ENCODE measurements around the gene HDHD3. TPM values are rescaled to one million over a fixed set of nuclear protein-coding genes. Genes with fewer than 3 reads are reported as not detected.

Gene HDHD3
- total RNA-seq, 2 experiments from 2014 or later, result 16.0 to 18.1 TPM

GRCh38 chr9:113390192-113390960 lies 13.6 kb upstream of the HDHD3 start:
- H3K79me2 ChIP-seq (ENCODE audit: insufficient read depth, low read depth, low read length), result no peaks in the 10 kb centered on the region
- no peaks in the 10 kb centered on the region for H3K9me3 ChIP-seq (ENCODE audit: low read length)
- H3K27ac ChIP-seq (ENCODE audit: low read depth, low read length, poor library complexity, severe bottlenecking), result no peak overlapping the region
- ChIA-PET POLR2A (no interaction called here), CTCF (ENCODE audit: unreplicated experiment) (no interaction called here)
- no peak overlapping the region for H3K4me2 ChIP-seq (ENCODE audit: low read length)
- H3K4me3 ChIP-seq (ENCODE audit: low read depth, low read length, poor library complexity, severe bottlenecking), result no peak overlapping the region
- H3K36me3 ChIP-seq (ENCODE audit: insufficient read depth, low read length), result peaks cover 22% of the 10 kb centered on the region
- no peaks in the 10 kb centered on the region for H3K9me2 ChIP-seq (ENCODE audit: insufficient read depth, low read length)
- no peak for TF ChIP-seq EZH2phosphoT487 (IDR thresholded peaks at IDR 0.05; ENCODE audit: borderline replicate concordance, low read depth, low read length)
- TF ChIP-seq, protein P1, sequence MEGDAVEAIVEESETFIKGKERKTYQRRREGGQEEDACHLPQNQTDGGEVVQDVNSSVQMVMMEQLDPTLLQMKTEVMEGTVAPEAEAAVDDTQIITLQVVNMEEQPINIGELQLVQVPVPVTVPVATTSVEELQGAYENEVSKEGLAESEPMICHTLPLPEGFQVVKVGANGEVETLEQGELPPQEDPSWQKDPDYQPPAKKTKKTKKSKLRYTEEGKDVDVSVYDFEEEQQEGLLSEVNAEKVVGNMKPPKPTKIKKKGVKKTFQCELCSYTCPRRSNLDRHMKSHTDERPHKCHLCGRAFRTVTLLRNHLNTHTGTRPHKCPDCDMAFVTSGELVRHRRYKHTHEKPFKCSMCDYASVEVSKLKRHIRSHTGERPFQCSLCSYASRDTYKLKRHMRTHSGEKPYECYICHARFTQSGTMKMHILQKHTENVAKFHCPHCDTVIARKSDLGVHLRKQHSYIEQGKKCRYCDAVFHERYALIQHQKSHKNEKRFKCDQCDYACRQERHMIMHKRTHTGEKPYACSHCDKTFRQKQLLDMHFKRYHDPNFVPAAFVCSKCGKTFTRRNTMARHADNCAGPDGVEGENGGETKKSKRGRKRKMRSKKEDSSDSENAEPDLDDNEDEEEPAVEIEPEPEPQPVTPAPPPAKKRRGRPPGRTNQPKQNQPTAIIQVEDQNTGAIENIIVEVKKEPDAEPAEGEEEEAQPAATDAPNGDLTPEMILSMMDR (conservative IDR thresholded peaks at IDR 0.05; ENCODE audit: low read length), result no peak
- H2AFZ ChIP-seq (ENCODE audit: low read length), result no peak overlapping the region
- H3K4me1 ChIP-seq (ENCODE audit: insufficient read depth, low read length, poor library complexity, severe bottlenecking), result no peaks in the 10 kb centered on the region
- no TSS peak for BruUV-seq (replicated peaks)
- no peaks in the 10 kb centered on the region for H4K20me1 ChIP-seq (ENCODE audit: insufficient read depth, low read length)
- intact Hi-C loops (cut with micrococcal nuclease; ENCODE audit: unreplicated experiment), result no loop called here
- no peak for DNase-seq (ENCODE audit: low spot score)

DNA sequence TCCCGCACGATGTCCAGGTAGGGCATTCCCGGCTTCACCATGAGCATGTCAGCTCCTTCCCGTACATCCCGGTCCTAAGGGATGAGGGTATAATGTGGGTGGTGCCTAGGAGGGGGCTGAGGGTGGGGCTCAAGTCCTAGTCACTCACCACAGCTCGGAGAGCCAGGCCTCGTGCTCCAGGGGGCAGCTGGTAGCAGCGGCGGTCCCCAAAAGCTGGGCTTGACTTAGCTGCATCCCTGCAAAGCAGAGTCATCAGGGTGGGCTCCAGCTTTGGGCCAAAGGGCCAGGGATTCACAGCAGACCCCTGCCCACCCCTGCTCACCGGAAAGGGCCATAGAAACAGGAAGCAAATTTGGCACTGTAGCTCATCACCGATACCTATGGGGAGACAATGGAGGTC lies 12.7 kb upstream of the HDHD3 start:
- no peaks in the 10 kb centered on the region for H3K79me2 ChIP-seq (ENCODE audit: insufficient read depth, low read depth, low read length)
- H3K4me2 ChIP-seq (ENCODE audit: low read length), result no peak overlapping the region
- POLR2A ChIA-PET, result no interaction called here
- H2AFZ ChIP-seq (ENCODE audit: low read length), result no peak overlapping the region
- no peaks in the 10 kb centered on the region for H3K9me3 ChIP-seq (ENCODE audit: low read length)
- no peak overlapping the region for H3K4me3 ChIP-seq (ENCODE audit: low read depth, low read length, poor library complexity, severe bottlenecking)
- no peaks in the 10 kb centered on the region for H3K9me2 ChIP-seq (ENCODE audit: insufficient read depth, low read length)
- H3K36me3 ChIP-seq (ENCODE audit: insufficient read depth, low read length), result peaks cover 22% of the 10 kb centered on the region
- no TSS peak for BruUV-seq (replicated peaks)
- intact Hi-C loops (cut with micrococcal nuclease; ENCODE audit: unreplicated experiment), result no loop called here
- no peaks in the 10 kb centered on the region for H4K20me1 ChIP-seq (ENCODE audit: insufficient read depth, low read length)
- TF ChIP-seq, protein P1 (conservative IDR thresholded peaks at IDR 0.05; ENCODE audit: low read length), result no peak
- no peak for TF ChIP-seq EZH2phosphoT487 (IDR thresholded peaks at IDR 0.05; ENCODE audit: borderline replicate concordance, low read depth, low read length)
- H3K27ac ChIP-seq (ENCODE audit: low read depth, low read length, poor library complexity, severe bottlenecking), result no peak overlapping the region
- H3K4me1 ChIP-seq (ENCODE audit: insufficient read depth, low read length, poor library complexity, severe bottlenecking), result no peaks in the 10 kb centered on the region
- CTCF ChIA-PET (ENCODE audit: unreplicated experiment), result no interaction called here
- DNase-seq (ENCODE audit: low spot score), result no peak

GRCh38 chr9:113388833-113389232 lies 12.0 kb upstream of the HDHD3 start:
- TF ChIP-seq EZH2phosphoT487 (IDR thresholded peaks at IDR 0.05; ENCODE audit: borderline replicate concordance, low read depth, low read length), result no peak
- TF ChIP-seq, protein P1 (conservative IDR thresholded peaks at IDR 0.05; ENCODE audit: low read length), result no peak
- H3K4me3 ChIP-seq (ENCODE audit: low read depth, low read length, poor library complexity, severe bottlenecking), result no peak overlapping the region
- DNase-seq (ENCODE audit: low spot score), result no peak
- H4K20me1 ChIP-seq (ENCODE audit: insufficient read depth, low read length), result no peaks in the 10 kb centered on the region
- H3K36me3 ChIP-seq (ENCODE audit: insufficient read depth, low read length), result peaks cover 22% of the 10 kb centered on the region
- POLR2A ChIA-PET, result no interaction called here
- CTCF ChIA-PET (ENCODE audit: unreplicated experiment), result no interaction called here
- H3K4me1 ChIP-seq (ENCODE audit: insufficient read depth, low read length, poor library complexity, severe bottlenecking), result no peaks in the 10 kb centered on the region
- H3K4me2 ChIP-seq (ENCODE audit: low read length), result no peak overlapping the region
- H3K9me3 ChIP-seq (ENCODE audit: low read length), result no peaks in the 10 kb centered on the region
- BruUV-seq (replicated peaks), result no TSS peak
- no peak overlapping the region for H3K27ac ChIP-seq (ENCODE audit: low read depth, low read length, poor library complexity, severe bottlenecking)
- no peak overlapping the region for H2AFZ ChIP-seq (ENCODE audit: low read length)
- intact Hi-C loops (cut with micrococcal nuclease; ENCODE audit: unreplicated experiment), result no loop called here
- no peaks in the 10 kb centered on the region for H3K79me2 ChIP-seq (ENCODE audit: insufficient read depth, low read depth, low read length)
- no peaks in the 10 kb centered on the region for H3K9me2 ChIP-seq (ENCODE audit: insufficient read depth, low read length)

All from OCI-LY7 (cell line).